ENCODE results near the gene MAPRE3. TPM values are rescaled to one million over a fixed set of nuclear protein-coding genes. Genes with fewer than 3 reads are reported as not detected.

MAPRE3 gene
- total and polyA plus RNA-seq, 2 experiments from 2014 or later = 7.9 to 23.0 TPM

GRCh38 chr2:26975656-26976055, 5.2 kb downstream of the MAPRE3 start:
- Histone ChIP-seq H3K27me3 (replicated peaks; ENCODE audit: insufficient read depth) (no peaks in the 10 kb centered on the region), H4K20me1 (ENCODE audit: insufficient read depth) (no peaks in the 10 kb centered on the region), H3K9me2 (ENCODE audit: insufficient read depth) (no peaks in the 10 kb centered on the region), H3K9ac (no peak overlapping the region), H3K36me3 (ENCODE audit: low read depth) (no peaks in the 10 kb centered on the region), H3K4me3 (no peak overlapping the region), H3K27ac (peak overlapping the region; percentile 34), H3F3A (ENCODE audit: insufficient read depth) (peaks cover 15% of the 10 kb centered on the region), H3K9me3 (ENCODE audit: low read depth) (no peaks in the 10 kb centered on the region), H3K4me1 (ENCODE audit: insufficient read depth) (peaks cover 38% of the 10 kb centered on the region), H2AFZ (no peak overlapping the region), H3K79me2 (ENCODE audit: insufficient read depth) (peaks cover 24% of the 10 kb centered on the region; the same call in 1 of the 2 replicates), H3K4me2 (ENCODE audit: unreplicated experiment) (peak overlapping the region; percentile 34)
- 37 to 50% methylated on average over 1 of the region's 1 CpG for WGBS, 2 experiments (ENCODE audit: low coverage in 1 of 2, low lambda C conversion rate in 2 of 2, missing lambda C conversion rate in 2 of 2)
- no peak for DNase-seq
- in situ Hi-C loops (cut with MboI) = no loop called here
- TF ChIP-seq EZH2phosphoT487 (IDR thresholded peaks at IDR 0.05; ENCODE audit: insufficient read depth, low read depth) (no peak), EZH2 (IDR thresholded peaks at IDR 0.05; ENCODE audit: insufficient read depth, poor library complexity, severe bottlenecking) (no peak)

GRCh38 chr2:26976237-26976636, 5.8 kb downstream of the MAPRE3 start:
- TF ChIP-seq EZH2 (IDR thresholded peaks at IDR 0.05; ENCODE audit: insufficient read depth, poor library complexity, severe bottlenecking) (no peak), EZH2phosphoT487 (IDR thresholded peaks at IDR 0.05; ENCODE audit: insufficient read depth, low read depth) (no peak)
- Histone ChIP-seq H3K27ac (peak overlapping the region; percentile 44), H3K9me2 (ENCODE audit: insufficient read depth) (no peaks in the 10 kb centered on the region), H3K9ac (no peak overlapping the region), H3K79me2 (ENCODE audit: insufficient read depth) (peaks cover 24% of the 10 kb centered on the region; the same call in 1 of the 2 replicates), H3K9me3 (ENCODE audit: low read depth) (no peaks in the 10 kb centered on the region), H2AFZ (no peak overlapping the region), H4K20me1 (ENCODE audit: insufficient read depth) (no peaks in the 10 kb centered on the region), H3K27me3 (replicated peaks; ENCODE audit: insufficient read depth) (no peaks in the 10 kb centered on the region), H3F3A (ENCODE audit: insufficient read depth) (peaks cover 15% of the 10 kb centered on the region), H3K36me3 (ENCODE audit: low read depth) (no peaks in the 10 kb centered on the region), H3K4me3 (no peak overlapping the region), H3K4me2 (ENCODE audit: unreplicated experiment) (peak overlapping the region; percentile 34), H3K4me1 (ENCODE audit: insufficient read depth) (peaks cover 36% of the 10 kb centered on the region)
- peak; percentile 93 for DNase-seq
- in situ Hi-C loops (cut with MboI) = no loop called here
- 2% methylated on average over 5 of the region's 5 CpGs for WGBS, 2 experiments (ENCODE audit: low coverage in 1 of 2, low lambda C conversion rate in 2 of 2, missing lambda C conversion rate in 2 of 2)

- no peaks in the 10 kb centered on the region for H3K36me3 ChIP-seq (ENCODE audit: low read depth)
- no peak overlapping the region for H2AFZ ChIP-seq
- H3K4me3 ChIP-seq = no peak overlapping the region
- in situ Hi-C loops (cut with MboI) = no loop called here
- WGBS, 2 experiments (ENCODE audit: low coverage in 1 of 2, low lambda C conversion rate in 2 of 2, missing lambda C conversion rate in 2 of 2) = 60 to 63% methylated on average over 2 of the region's 2 CpGs
- no peaks in the 10 kb centered on the region for H3K9me3 ChIP-seq (ENCODE audit: low read depth)
- no peak overlapping the region for H3K27ac ChIP-seq
- peaks cover 30% of the 10 kb centered on the region for H3K4me1 ChIP-seq (ENCODE audit: insufficient read depth)
- no peak for DNase-seq
- peaks cover 19% of the 10 kb centered on the region; the same call in 1 of the 2 replicates for H3K79me2 ChIP-seq (ENCODE audit: insufficient read depth)
- no peak overlapping the region for H3K9ac ChIP-seq
- TF ChIP-seq EZH2 (IDR thresholded peaks at IDR 0.05; ENCODE audit: insufficient read depth, poor library complexity, severe bottlenecking) (no peak), EZH2phosphoT487 (IDR thresholded peaks at IDR 0.05; ENCODE audit: insufficient read depth, low read depth) (no peak)
- H3K9me2 ChIP-seq (ENCODE audit: insufficient read depth) = no peaks in the 10 kb centered on the region
- H4K20me1 ChIP-seq (ENCODE audit: insufficient read depth) = no peaks in the 10 kb centered on the region
- H3K4me2 ChIP-seq (ENCODE audit: unreplicated experiment) = peak overlapping the region; percentile 24
- peaks cover 15% of the 10 kb centered on the region for H3F3A ChIP-seq (ENCODE audit: insufficient read depth)
- H3K27me3 ChIP-seq (replicated peaks; ENCODE audit: insufficient read depth) = no peaks in the 10 kb centered on the region
Observed at GRCh38 chr2:26977012-26977411, 6.6 kb downstream of the MAPRE3 start.

- Histone ChIP-seq H3K9ac (no peak overlapping the region), H3K27me3 (replicated peaks; ENCODE audit: insufficient read depth) (no peaks in the 10 kb centered on the region), H3K9me3 (ENCODE audit: low read depth) (no peaks in the 10 kb centered on the region), H3K4me2 (ENCODE audit: unreplicated experiment) (no peak overlapping the region), H3K4me3 (no peak overlapping the region), H4K20me1 (ENCODE audit: insufficient read depth) (no peaks in the 10 kb centered on the region), H3K9me2 (ENCODE audit: insufficient read depth) (no peaks in the 10 kb centered on the region), H3K36me3 (ENCODE audit: low read depth) (no peaks in the 10 kb centered on the region), H3K79me2 (ENCODE audit: insufficient read depth) (peaks cover 15% of the 10 kb centered on the region; the same call in 1 of the 2 replicates), H3K4me1 (ENCODE audit: insufficient read depth) (peaks cover 30% of the 10 kb centered on the region), H3F3A (ENCODE audit: insufficient read depth) (peaks cover 15% of the 10 kb centered on the region), H3K27ac (no peak overlapping the region), H2AFZ (no peak overlapping the region)
- DNase-seq = peak; percentile 29
- 68 to 78% methylated on average over 4 of the region's 4 CpGs for WGBS, 2 experiments (ENCODE audit: low coverage in 1 of 2, low lambda C conversion rate in 2 of 2, missing lambda C conversion rate in 2 of 2)
- in situ Hi-C loops (cut with MboI) = no loop called here
- TF ChIP-seq EZH2phosphoT487 (IDR thresholded peaks at IDR 0.05; ENCODE audit: insufficient read depth, low read depth) (no peak), EZH2 (IDR thresholded peaks at IDR 0.05; ENCODE audit: insufficient read depth, poor library complexity, severe bottlenecking) (no peak)
Observed at GRCh38 chr2:26978061-26978596, 7.7 kb downstream of the MAPRE3 start.
